Muscle layer of duodenum (tissue), 2 donors: ENCODE results near the gene ZFP14.
A peak's percentile ranks its signal among the peaks of the same experiment; 100 is the strongest.

ENCODE experiments used
- H3K27ac ChIP-seq: one replicate; pipeline ENCODE4 v1.7.0; 2013; ENCODE audit warnings: mild to moderate bottlenecking, low read length
- H3K27me3 ChIP-seq: one replicate; pipeline ENCODE4 v1.7.0; 2013; ENCODE audit warnings: low read depth, mild to moderate bottlenecking, control low read depth, low read length
- H3K36me3 ChIP-seq, 2 donors: one replicate each; pipeline ENCODE4 v1.7.0; 2013; ENCODE audit warnings: low read length in 2 of 2, control low read depth in 1 of 2, mild to moderate bottlenecking in 1 of 2; ENCODE audit not compliant: insufficient read depth in 2 of 2, control insufficient read depth in 1 of 2
- H3K4me1 ChIP-seq, 2 donors: one replicate each; pipeline ENCODE4 v1.7.0; 2013; ENCODE audit warnings: low read length in 2 of 2, mild to moderate bottlenecking in 2 of 2, control low read depth in 1 of 2, moderate library complexity in 1 of 2; ENCODE audit not compliant: insufficient read depth in 2 of 2, control insufficient read depth in 1 of 2
- H3K4me3 ChIP-seq, 2 donors: one replicate each; pipeline ENCODE4 v1.7.0; 2013; ENCODE audit warnings: low read length in 2 of 2, low read depth in 1 of 2, mild to moderate bottlenecking in 1 of 2
- H3K9me3 ChIP-seq, 2 donors: one replicate each; pipeline ENCODE4 v1.7.0; 2013; ENCODE audit warnings: low read length in 2 of 2, control low read depth in 1 of 2, mild to moderate bottlenecking in 1 of 2; ENCODE audit not compliant: control insufficient read depth in 1 of 2
- donor health status: healthy.

Gene ZFP14

DNA sequence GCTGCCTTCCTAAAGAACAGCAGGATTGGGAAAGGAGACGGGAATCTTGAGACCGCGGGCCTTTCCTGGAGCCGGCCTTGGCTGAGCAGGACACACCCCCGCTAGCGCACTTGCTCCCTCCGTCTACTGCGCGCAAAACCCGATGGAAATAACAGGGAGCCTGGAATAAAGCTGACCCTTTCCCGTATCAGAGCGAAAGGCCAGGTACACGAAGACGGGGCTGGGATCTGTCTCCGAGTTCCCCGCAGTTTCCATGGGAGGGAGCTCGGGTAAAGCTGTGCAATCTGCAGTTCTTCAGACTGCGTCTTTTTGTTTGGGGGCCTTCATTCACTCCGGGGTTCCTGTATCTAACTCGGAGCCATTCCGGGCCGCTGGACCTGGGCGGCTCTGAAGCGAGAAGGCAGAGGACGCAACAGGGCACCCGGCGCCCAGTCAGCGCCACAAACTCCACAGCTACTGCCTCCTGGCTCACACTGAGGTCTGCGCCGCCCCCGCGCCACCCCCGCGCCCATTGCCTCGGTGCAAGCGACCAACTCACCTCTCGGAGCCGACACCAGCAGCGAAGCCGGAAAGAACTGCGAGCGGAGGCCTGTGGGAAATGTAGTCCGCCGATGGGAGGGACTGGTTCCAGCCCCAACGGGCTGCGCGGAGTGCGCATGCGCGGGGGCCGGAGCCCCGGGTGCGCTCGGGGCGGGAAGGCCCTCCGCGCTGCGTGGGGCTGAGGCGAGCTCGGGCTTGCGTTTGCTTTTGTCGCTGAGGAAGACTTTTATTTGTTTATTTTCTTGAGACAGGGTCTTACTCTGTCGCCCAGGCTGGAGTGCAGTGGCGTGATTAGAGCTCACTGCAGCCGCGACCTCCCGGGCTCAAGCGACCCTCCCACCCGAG lies at the start of gene ZFP14:
ZFP14 (minus strand) TSS at position 577 of the 885 bp plus-strand sequence. CDS start 11,309 bp downstream, outside the sequence.
- Histone ChIP-seq H3K27ac (peak within 1 kb of the TSS; percentile 83), H3K27me3 (no peaks in the 10 kb centered on the region), H3K4me1 (peaks cover 9 to 12% of the 10 kb centered on the region in 2 donors), H3K4me3 (peak within 1 kb of the TSS; percentile 91 to 94), H3K9me3 (no peaks in the 10 kb centered on the region), H3K36me3 (no peaks in the 10 kb centered on the region)

DNA sequence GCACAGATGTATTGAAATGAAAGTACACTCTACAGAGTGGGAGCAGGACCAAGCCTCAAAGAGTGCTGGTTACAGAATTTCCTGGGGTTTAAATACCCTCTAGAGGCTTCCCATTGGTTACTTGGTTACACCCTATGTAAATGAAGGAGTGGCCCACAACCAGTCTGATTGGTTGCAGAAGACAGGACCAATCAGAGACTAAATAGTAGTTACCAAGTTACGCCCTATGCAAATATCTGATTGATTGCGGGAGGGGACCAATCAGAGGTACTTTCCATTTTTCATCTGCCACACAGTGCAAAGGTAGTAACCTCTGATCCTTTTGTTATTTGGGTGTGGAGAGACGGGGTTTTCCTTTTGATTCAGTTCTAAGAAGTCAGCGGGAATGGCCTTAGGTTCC lies 44.9 kb upstream of the ZFP14 start:
- Histone ChIP-seq H3K9me3 (no peaks in the 10 kb centered on the region), H3K36me3 (no peaks in the 10 kb centered on the region), H3K4me3 (no peak overlapping the region), H3K4me1 (peaks cover 0 to 3% of the 10 kb centered on the region in 2 donors), H3K27ac (no peak overlapping the region), H3K27me3 (peaks cover 6% of the 10 kb centered on the region)

DNA sequence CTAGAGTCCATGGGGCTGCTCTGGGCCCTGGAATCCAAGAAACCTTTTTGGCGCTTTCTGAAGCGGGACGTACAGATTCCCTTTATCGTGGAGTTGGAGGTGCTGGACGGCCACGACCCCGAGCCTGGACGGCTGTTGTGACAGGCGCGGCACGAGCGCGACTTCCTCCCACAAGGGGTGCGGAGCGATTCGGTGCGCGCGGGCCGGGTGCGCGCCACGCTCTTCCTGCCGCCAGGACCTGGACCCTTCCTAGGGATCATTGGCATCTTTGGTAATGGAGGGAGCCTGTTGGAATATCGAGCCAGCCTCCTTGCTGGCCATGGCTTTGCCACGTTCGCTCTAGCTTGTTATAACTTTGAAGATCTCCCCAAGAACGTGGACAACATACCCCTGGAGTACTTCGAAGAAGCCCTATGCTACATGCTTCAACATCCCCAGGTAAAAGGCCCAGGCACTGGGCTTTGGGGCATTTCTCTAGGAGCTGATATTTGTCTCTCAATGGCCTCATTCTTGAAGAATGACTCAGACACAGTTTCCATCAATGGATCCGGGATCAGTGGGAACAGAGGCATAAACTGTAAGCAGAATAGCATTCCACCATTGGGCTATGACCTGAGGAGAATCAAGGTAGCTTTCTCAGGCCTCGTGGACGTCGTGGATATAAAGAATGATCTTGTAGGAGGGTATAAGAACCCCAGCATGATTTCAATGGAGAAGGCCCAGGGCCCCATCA lies 42.9 kb upstream of the ZFP14 start:
- Histone ChIP-seq H3K27ac (no peak overlapping the region), H3K4me3 (peak overlapping the region; percentile 26 to 67), H3K9me3 (no peaks in the 10 kb centered on the region), H3K36me3 (no peaks in the 10 kb centered on the region), H3K4me1 (peaks cover 0 to 15% of the 10 kb centered on the region in 2 donors), H3K27me3 (peaks cover 6% of the 10 kb centered on the region)

DNA sequence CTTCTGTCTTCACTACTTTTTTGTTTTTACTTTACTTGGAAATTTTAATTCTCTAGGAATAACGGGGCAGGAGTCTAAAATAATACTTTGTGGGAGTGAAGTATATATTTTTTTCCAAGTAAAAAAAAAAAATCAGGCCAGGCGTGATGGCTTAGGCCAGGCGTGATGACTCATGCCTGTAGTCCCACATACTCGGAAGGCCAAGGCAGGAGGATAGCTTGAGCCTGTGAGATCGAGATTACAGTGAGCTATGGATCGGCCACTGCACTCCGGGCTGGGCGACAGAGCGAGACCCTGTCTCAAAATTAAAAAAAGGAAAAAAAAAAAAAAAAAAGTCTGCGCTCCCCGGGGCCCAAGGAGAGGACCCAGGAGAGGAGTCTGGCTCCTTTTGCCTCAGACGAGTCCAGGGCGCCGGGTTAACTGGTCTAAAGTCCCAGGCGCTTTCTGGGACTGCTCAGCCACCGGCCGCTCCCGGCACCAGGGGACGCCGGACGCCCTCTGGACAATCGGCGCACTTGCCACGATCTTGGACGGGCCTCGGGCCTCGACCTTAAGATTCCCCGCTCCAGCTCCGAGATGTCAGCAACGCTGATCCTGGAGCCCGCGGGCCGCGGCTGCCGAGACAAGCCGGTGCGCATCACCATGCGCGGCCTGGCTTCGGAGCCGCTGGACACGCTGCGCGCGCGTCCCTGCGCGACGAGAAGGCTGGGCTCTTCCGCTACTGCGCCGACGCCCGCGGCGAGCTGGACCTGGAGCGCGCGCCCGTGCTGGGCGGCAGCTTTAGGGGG lies 42.2 kb upstream of the ZFP14 start:
- no peaks in the 10 kb centered on the region for H3K9me3 ChIP-seq
- H3K4me1 ChIP-seq, result peaks cover 0 to 15% of the 10 kb centered on the region in 2 donors
- peaks cover 6% of the 10 kb centered on the region for H3K27me3 ChIP-seq
- H3K4me3 ChIP-seq, result peak overlapping the region; percentile 26 to 67
- H3K36me3 ChIP-seq, result no peaks in the 10 kb centered on the region
- H3K27ac ChIP-seq, result no peak overlapping the region

DNA sequence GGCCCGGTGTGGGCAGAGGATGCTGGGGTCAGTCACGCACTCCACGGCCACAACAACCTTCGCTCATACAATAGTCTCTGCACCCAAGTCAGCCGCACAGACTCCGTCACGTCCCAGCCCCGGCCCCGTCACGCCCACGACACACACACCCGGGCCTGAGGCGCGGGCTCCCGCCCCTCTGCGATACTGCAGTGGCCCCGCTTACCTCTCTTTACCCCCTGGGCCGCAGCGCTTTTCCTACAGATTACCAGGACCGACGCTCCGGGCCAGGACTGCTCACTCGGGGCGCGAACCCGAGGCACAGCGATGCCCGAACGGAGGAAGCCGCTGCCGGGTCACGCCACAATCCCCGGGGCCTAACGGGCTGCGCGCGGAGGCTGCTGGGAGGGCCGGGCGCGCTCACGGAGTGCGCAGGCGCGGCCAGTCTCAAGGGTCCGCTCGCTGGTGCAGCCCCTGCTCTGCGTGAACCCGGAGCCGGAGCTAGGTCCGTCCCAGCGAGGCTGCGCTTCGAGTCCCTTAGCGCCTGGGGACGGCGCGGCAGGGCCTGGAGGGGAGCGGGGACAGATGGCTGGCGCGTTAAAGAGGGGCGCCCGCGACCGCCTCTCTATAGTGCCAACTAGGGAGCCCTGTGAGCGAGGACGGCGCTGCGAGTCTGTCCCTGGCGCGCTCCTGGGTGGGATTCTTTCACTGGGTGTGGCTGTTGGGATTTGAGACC lies 39.4 kb upstream of the ZFP14 start, which contains the start of gene ZFP82:
ZFP82 (minus strand) TSS at position 358 of the 715 bp plus-strand sequence. CDS start 8,855 bp downstream, outside the sequence.
- Histone ChIP-seq H3K27me3 (peaks cover 6% of the 10 kb centered on the region), H3K4me1 (peaks cover 0 to 15% of the 10 kb centered on the region in 2 donors), H3K9me3 (no peaks in the 10 kb centered on the region), H3K27ac (peak within 1 kb of the TSS; percentile 45), H3K4me3 (peak within 1 kb of the TSS; percentile 68 to 77), H3K36me3 (peaks cover 0 to 6% of the 10 kb centered on the region in 2 donors)

DNA sequence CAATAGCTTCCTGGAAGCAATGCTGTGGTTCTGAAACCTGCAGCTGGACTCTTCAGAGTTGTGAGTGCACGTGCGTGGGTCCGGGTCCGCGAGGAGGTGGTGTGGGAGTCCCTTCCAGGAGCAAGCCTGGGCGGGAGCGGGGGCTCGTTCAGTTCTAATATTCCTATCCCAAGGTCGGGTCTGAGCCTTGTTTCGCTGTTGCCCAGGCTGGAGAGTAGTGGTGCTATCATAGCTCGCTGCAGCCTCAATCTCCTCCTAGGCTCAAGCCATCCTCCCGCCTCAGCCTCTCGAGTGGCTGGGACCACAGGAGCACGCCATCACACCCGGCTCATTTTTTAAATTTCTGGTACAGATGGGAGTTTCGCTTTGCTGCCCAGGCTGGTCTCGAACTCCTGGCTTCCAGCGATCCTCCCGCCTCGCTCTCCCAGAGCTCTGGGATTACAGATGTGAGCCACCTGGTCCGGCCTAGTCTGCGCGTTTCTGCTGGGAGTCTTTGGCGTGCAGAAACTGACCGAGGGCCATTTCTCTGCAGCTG lies 38.8 kb upstream of the ZFP14 start:
- peak overlapping the region; percentile 68 to 77 for H3K4me3 ChIP-seq
- H3K36me3 ChIP-seq, result peaks cover 0 to 12% of the 10 kb centered on the region in 2 donors
- H3K27me3 ChIP-seq, result peaks cover 6% of the 10 kb centered on the region
- no peaks in the 10 kb centered on the region for H3K9me3 ChIP-seq
- H3K4me1 ChIP-seq, result peaks cover 0 to 15% of the 10 kb centered on the region in 2 donors
- H3K27ac ChIP-seq, result peak overlapping the region; percentile 45

DNA sequence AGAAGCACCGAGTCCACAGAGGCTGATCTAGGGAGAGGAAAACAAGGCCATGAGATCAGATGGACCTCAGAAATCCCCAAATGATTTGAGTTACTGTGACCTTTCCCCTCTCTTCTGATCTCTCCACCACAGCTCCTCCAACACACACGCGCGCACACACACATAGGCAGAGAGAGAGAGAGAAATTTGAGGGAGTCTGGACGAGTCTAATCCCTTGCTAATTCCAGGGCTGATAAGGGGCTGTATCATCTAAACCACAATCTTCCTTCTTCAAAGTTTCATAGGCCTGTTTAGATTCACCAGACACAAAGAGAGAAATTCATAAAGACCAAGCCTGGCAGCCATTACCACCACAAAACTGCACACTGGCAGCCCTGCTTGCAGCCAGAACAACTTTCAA lies 30.8 kb upstream of the ZFP14 start:
- H3K36me3 ChIP-seq, result peaks cover 21 to 60% of the 10 kb centered on the region in 2 donors

DNA sequence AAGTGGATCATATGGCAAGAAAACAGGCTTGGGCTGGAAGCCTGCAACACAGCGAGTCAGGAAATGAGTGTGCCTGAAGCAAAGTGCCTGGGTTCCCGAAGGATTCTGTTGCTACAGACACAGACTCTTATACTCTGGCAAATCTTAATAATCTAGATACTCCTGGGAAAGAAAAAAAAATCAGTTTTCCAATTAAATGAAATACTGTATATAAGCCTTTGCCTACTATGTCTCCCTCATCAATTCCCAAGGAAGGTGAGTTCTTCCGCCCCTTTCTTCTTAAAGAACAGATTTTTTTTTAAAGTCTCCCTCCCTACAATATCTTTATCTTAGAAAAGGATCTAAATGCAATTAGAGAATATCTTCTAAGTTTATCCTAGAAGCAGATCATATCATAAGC lies 29.1 kb upstream of the ZFP14 start:
- Histone ChIP-seq H3K9me3 (peaks cover 0 to 13% of the 10 kb centered on the region in 2 donors), H3K4me3 (no peak overlapping the region), H3K27me3 (no peaks in the 10 kb centered on the region), H3K27ac (no peak overlapping the region), H3K36me3 (peaks cover 32 to 65% of the 10 kb centered on the region in 2 donors), H3K4me1 (no peaks in the 10 kb centered on the region)

More for the DNA sequence above, 30.8 kb upstream of the ZFP14 start:
- no peaks in the 10 kb centered on the region for H3K4me1 ChIP-seq
- no peak overlapping the region for H3K27ac ChIP-seq
- peak overlapping the region in 1 of 2 donors; percentile 0 for H3K4me3 ChIP-seq
- H3K27me3 ChIP-seq, result no peaks in the 10 kb centered on the region
- H3K9me3 ChIP-seq, result peaks cover 0 to 10% of the 10 kb centered on the region in 2 donors

DNA sequence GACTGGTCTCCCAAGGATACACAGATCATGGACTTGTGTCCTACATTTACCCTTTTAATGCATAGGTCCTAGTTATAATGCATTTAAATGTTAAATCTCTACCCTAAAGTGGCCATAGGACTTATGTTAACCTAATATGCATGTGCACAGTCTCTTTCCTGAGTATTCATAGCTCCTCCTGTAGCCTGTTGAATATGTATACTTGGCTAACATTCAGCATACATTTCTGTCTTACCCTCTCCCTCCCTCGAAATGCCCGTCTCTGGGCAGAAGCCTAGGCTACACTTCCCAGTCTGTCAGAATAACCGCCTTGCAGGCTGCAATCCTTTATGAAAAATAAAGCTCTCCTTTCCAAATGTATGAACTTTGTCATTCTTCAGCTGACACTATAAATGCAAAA lies 25.5 kb upstream of the ZFP14 start:
- no peak overlapping the region for H3K4me3 ChIP-seq
- H3K4me1 ChIP-seq, result no peaks in the 10 kb centered on the region
- H3K27me3 ChIP-seq, result no peaks in the 10 kb centered on the region
- H3K9me3 ChIP-seq, result peaks cover 5 to 18% of the 10 kb centered on the region in 2 donors
- H3K36me3 ChIP-seq, result peaks cover 51 to 78% of the 10 kb centered on the region in 2 donors
- no peak overlapping the region for H3K27ac ChIP-seq

DNA sequence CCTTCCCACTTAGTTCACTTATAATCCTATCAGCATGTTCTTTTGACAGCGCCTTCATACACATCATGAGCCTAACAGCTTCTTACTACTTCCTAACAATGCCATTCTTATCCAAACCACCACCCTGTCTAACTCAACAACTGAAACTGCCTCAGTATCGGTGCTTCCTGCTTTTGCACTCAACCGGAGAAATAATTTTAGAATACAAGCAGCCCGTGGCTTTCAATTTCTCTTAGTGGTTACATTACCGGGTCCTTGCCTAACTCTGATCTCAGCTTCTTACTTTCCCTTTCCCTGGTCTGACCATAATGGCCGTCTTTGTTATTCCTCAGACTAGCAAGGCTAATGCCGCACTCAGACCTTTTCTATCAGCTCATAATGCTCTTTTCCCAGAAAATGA lies 22.5 kb upstream of the ZFP14 start:
- H3K4me1 ChIP-seq, result no peaks in the 10 kb centered on the region
- no peaks in the 10 kb centered on the region for H3K27me3 ChIP-seq
- H3K36me3 ChIP-seq, result peaks cover 38 to 77% of the 10 kb centered on the region in 2 donors
- peaks cover 5 to 12% of the 10 kb centered on the region in 2 donors for H3K9me3 ChIP-seq
- no peak overlapping the region for H3K27ac ChIP-seq
- peak overlapping the region in 1 of 2 donors; percentile 2 for H3K4me3 ChIP-seq
